H1 (cell line): Measurements from ENCODE around the gene HTR4. TPM values are rescaled to one million over a fixed set of nuclear protein-coding genes. Genes with fewer than 3 reads are reported as not detected.

Experiments
- CTCF ChIA-PET: fragments of 300-600 bp; sonication (Branson Sonifier 250); formaldehyde crosslinking; loops from one replicate; lab custom pipeline; 2021; ENCODE audit not compliant: partially characterized antibody; lab: Charles Lee
- POLR2A ChIA-PET: fragments of 300-600 bp; sonication (Branson Sonifier 250); formaldehyde crosslinking; loops from one replicate; lab custom pipeline; 2021; ENCODE audit warnings: inconsistent platforms; ENCODE audit not compliant: partially characterized antibody; lab: Charles Lee
- DNase-seq, 2 experiments: peaks; one replicate each; pipeline versions ENCODE4 v3.0.0 to v3.0.0-alpha.2; 2010 to 2022; ENCODE audit warnings: low spot score in 2 of 2, low read depth in 1 of 2, mixed read lengths in 1 of 2
- FAIRE-seq: peaks from 2 replicates; lab custom pipeline; 2011; peaks lifted over from hg19 to GRCh38; lab: Jason Lieb, UNC
- H2AFZ ChIP-seq: 2 replicates; pipeline ENCODE4 v1.8.1; 2012; ENCODE audit warnings: low read length, inconsistent platforms
- H2AK5ac ChIP-seq: 2 replicates; pipeline ENCODE4 v1.6.1; 2013; ENCODE audit warnings: low read depth, low read length
- H2BK120ac ChIP-seq: replicated peaks from 2 replicates; pipeline ENCODE3; 2013; ENCODE audit warnings: low read depth, low read length, inconsistent platforms
- H2BK12ac ChIP-seq: 2 replicates; pipeline ENCODE4 v1.6.1; 2013; ENCODE audit warnings: low read depth, low read length
- H2BK15ac ChIP-seq: 2 replicates; pipeline ENCODE4 v1.6.1; 2013; ENCODE audit warnings: low read length
- H2BK20ac ChIP-seq: 2 replicates; pipeline ENCODE4 v1.6.1; 2013; ENCODE audit warnings: low read length
- H2BK5ac ChIP-seq: 2 replicates; pipeline ENCODE4 v1.6.1; 2013; ENCODE audit warnings: low read depth, low read length
- H3K14ac ChIP-seq: 2 replicates; pipeline ENCODE4 v1.6.1; 2013; ENCODE audit warnings: inconsistent platforms; ENCODE audit not compliant: insufficient read length
- H3K18ac ChIP-seq: 2 replicates; pipeline ENCODE4 v1.6.1; 2013; ENCODE audit warnings: low read length; ENCODE audit errors: extremely low read depth
- H3K23ac ChIP-seq: 2 replicates; pipeline ENCODE4 v1.6.1; 2013; ENCODE audit warnings: inconsistent platforms; ENCODE audit not compliant: insufficient read length
- H3K23me2 ChIP-seq: 2 replicates; pipeline ENCODE4 v1.6.1; 2013; ENCODE audit warnings: low read depth, low read length
- H3K27ac ChIP-seq: 2 replicates; pipeline ENCODE4 v1.6.1; 2011; ENCODE audit warnings: low read depth, low read length, inconsistent platforms
- H3K27me3 ChIP-seq, 4 experiments: replicated peaks in 1 of 4; 1 replicate in 1 of 4; 2 replicates in 3 of 4; pipeline versions ENCODE4 v1.6.1 to v1.8.1; 2011 to 2013; ENCODE audit warnings: low read length in 3 of 4, mild to moderate bottlenecking in 3 of 4, inconsistent platforms in 2 of 4, mixed read lengths in 2 of 4, moderate library complexity in 1 of 4; ENCODE audit not compliant: control insufficient read depth in 3 of 4, insufficient read depth in 3 of 4; ENCODE audit errors: extremely low read depth in 1 of 4
- H3K36me3 ChIP-seq, 4 experiments: 2 replicates each; pipeline versions ENCODE4 v1.6.1 to v1.8.1; 2011 to 2013; ENCODE audit warnings: mild to moderate bottlenecking in 4 of 4, low read length in 3 of 4, moderate library complexity in 2 of 4, control low read depth in 1 of 4, inconsistent platforms in 1 of 4; ENCODE audit not compliant: insufficient read depth in 4 of 4, control insufficient read depth in 2 of 4
- H3K4ac ChIP-seq: replicated peaks from 2 replicates; pipeline ENCODE3; 2013; ENCODE audit warnings: low read length, low read depth, mixed read lengths, inconsistent platforms; ENCODE audit not compliant: insufficient read length
- H3K4me1 ChIP-seq, 4 experiments: replicated peaks in 1 of 4; 1 replicate in 1 of 4; 2 replicates in 3 of 4; pipeline versions ENCODE4 v1.6.1 to v1.8.1; 2011 to 2013; ENCODE audit warnings: low read length in 3 of 4, inconsistent platforms in 2 of 4, mixed read lengths in 1 of 4; ENCODE audit not compliant: insufficient read depth in 4 of 4, control insufficient read depth in 3 of 4
- H3K4me2 ChIP-seq, 2 experiments: 2 replicates each; pipeline versions ENCODE4 v1.6.1 to v1.8.1; 2011 to 2013; ENCODE audit warnings: low read depth in 2 of 2, low read length in 2 of 2, control low read depth in 1 of 2, inconsistent platforms in 1 of 2, mild to moderate bottlenecking in 1 of 2; ENCODE audit not compliant: insufficient read depth in 1 of 2
- H3K4me3 ChIP-seq, 4 experiments: fragments of 200-600, 300-600 bp in 1 of 4; sonication (generic), shearing (Covaris generic), sonication (Bioruptor Twin) in 1 of 4; 2 replicates each; pipeline versions ENCODE4 v1.5.1 to v1.8.1; 2011 to 2016; ENCODE audit warnings: low read length in 4 of 4, low read depth in 3 of 4, control low read depth in 2 of 4, inconsistent platforms in 2 of 4, mild to moderate bottlenecking in 2 of 4, mixed read lengths in 1 of 4, moderate library complexity in 1 of 4; ENCODE audit not compliant: insufficient read depth in 2 of 4; ENCODE audit errors: extremely low read depth in 1 of 4
- H3K56ac ChIP-seq: replicated peaks from 2 replicates; pipeline ENCODE3; 2013; ENCODE audit warnings: low read depth, mild to moderate bottlenecking, mixed read lengths, low read length, inconsistent platforms; ENCODE audit not compliant: insufficient read length
- H3K79me1 ChIP-seq: 2 replicates; pipeline ENCODE4 v1.6.1; 2013; ENCODE audit warnings: low read depth, low read length, control low read depth
- H3K79me2 ChIP-seq, 2 experiments: 2 replicates each; pipeline versions ENCODE4 v1.6.1 to v1.8.1; 2012 to 2013; ENCODE audit warnings: low read length in 2 of 2, mild to moderate bottlenecking in 2 of 2, inconsistent platforms in 1 of 2; ENCODE audit not compliant: insufficient read depth in 2 of 2, control insufficient read depth in 1 of 2
- H3K9ac ChIP-seq, 4 experiments: replicated peaks in 1 of 4; 1 replicate in 1 of 4; 2 replicates in 3 of 4; pipeline versions ENCODE4 v1.6.1 to v1.8.1; 2011 to 2013; ENCODE audit warnings: low read depth in 3 of 4, low read length in 3 of 4, control low read depth in 2 of 4, mild to moderate bottlenecking in 2 of 4, moderate library complexity in 2 of 4, inconsistent platforms in 1 of 4; ENCODE audit errors: extremely low read depth in 1 of 4
- H3K9me3 ChIP-seq, 2 experiments: 2 replicates each; pipeline versions ENCODE4 v1.6.1 to v1.8.1; 2012 to 2013; ENCODE audit warnings: mild to moderate bottlenecking in 2 of 2, moderate library complexity in 2 of 2, control low read depth in 1 of 2, inconsistent platforms in 1 of 2, low read depth in 1 of 2, low read length in 1 of 2, mixed read lengths in 1 of 2; ENCODE audit not compliant: insufficient read depth in 2 of 2
- H4K20me1 ChIP-seq, 2 experiments: replicated peaks in 1 of 2; 2 replicates each; pipeline versions ENCODE3 to v1.8.1; 2011 to 2013; ENCODE audit warnings: inconsistent platforms in 2 of 2, low read length in 2 of 2, mild to moderate bottlenecking in 1 of 2; ENCODE audit not compliant: insufficient read depth in 2 of 2, control insufficient read depth in 1 of 2
- H4K5ac ChIP-seq: 2 replicates; pipeline ENCODE4 v1.6.1; 2013; ENCODE audit warnings: low read length, low read depth, mixed read lengths, inconsistent platforms; ENCODE audit not compliant: insufficient read length
- H4K8ac ChIP-seq: 2 replicates; pipeline ENCODE4 v1.8.0; 2013; ENCODE audit warnings: mild to moderate bottlenecking, moderate library complexity, low read length, inconsistent platforms; ENCODE audit not compliant: insufficient read depth; ENCODE audit errors: extremely low read depth
- H4K91ac ChIP-seq: replicated peaks from 2 replicates; pipeline ENCODE3; 2013; ENCODE audit warnings: low read length, mixed read lengths, inconsistent platforms; ENCODE audit not compliant: insufficient read length
- BRCA1 ChIP-seq: IDR thresholded peaks from 2 replicates; pipeline ENCODE4 v1.6.1; 2012; ENCODE audit warnings: low read depth, low read length, improper control_type of control experiment
- CBX5 ChIP-seq: fragments of 300-800, 300-1000 bp; sonication (generic); IDR thresholded peaks from 2 replicates; pipeline ENCODE4 v1.7.1; 2016; ENCODE audit warnings: antibody characterized with exemption, low read length, low read depth
- CHD1 ChIP-seq: IDR thresholded peaks from 2 replicates; pipeline ENCODE4 v1.6.1; 2012; ENCODE audit warnings: low read depth, low read length, improper control_type of control experiment
- EGR1 ChIP-seq: IDR thresholded peaks from 2 replicates; pipeline ENCODE4 v1.6.1; 2011; ENCODE audit warnings: low read depth, low read length, borderline replicate concordance
- EZH2 ChIP-seq: fragments of 200-600 bp; sonication (generic); IDR thresholded peaks from 2 replicates; pipeline ENCODE4 v1.7.1; 2012; ENCODE audit warnings: low read depth, mild to moderate bottlenecking, moderate library complexity, low read length, inconsistent platforms; ENCODE audit not compliant: severe bottlenecking
- GTF2F1 ChIP-seq: IDR thresholded peaks from 2 replicates; pipeline ENCODE4 v1.6.1; 2012; ENCODE audit warnings: low read depth, low read length, improper control_type of control experiment, borderline replicate concordance
- JUND ChIP-seq: IDR thresholded peaks from 2 replicates; pipeline ENCODE4 v1.6.1; 2011; ENCODE audit warnings: mild to moderate bottlenecking, improper control_type of control experiment, low read length
- RNF2 ChIP-seq: fragments of 200-900, 300-1000 bp; sonication (generic); IDR thresholded peaks from 2 replicates; pipeline ENCODE4 v1.7.1; 2016; ENCODE audit warnings: borderline replicate concordance, low read depth, mild to moderate bottlenecking, antibody characterized with exemption, low read length; ENCODE audit not compliant: poor library complexity, severe bottlenecking; ENCODE audit errors: missing control alignments
- SIX5 ChIP-seq: IDR thresholded peaks from 2 replicates; pipeline ENCODE4 v1.6.1; 2011; ENCODE audit warnings: mild to moderate bottlenecking, low read depth, low read length
- TBP ChIP-seq: IDR thresholded peaks from 2 replicates; pipeline ENCODE4 v1.6.1; 2011; ENCODE audit warnings: low read depth, low read length, improper control_type of control experiment
- WGBS, 2 experiments: shearing (Covaris generic) in 1 of 2; methylation state at CpG; one replicate each; pipeline versions ENCODE4 v1.1.6 to v1.1.7; 2013 to 2015; ENCODE audit warnings: low lambda C conversion rate in 2 of 2, mixed read lengths in 2 of 2, inconsistent platforms in 1 of 2, low coverage in 1 of 2, missing lambda C conversion rate in 1 of 2; ENCODE audit not compliant: insufficient replicate concordance in 2 of 2, insufficient coverage in 1 of 2, insufficient read length in 1 of 2; ENCODE audit errors: extremely low coverage in 1 of 2, missing lambda C conversion rate in 1 of 2; 5-methylcytosine and 5-hydroxymethylcytosine counted together
- polyA plus RNA-seq, 7 experiments: library from polyadenylated mRNA; depleted of rRNA in 3 of 7; stranded (reverse) in 5 of 7; unstranded in 2 of 7; fragments of >200 nt in 5 of 7; fragments of 200-250 nt in 2 of 7; gene quantifications; 1 replicate in 5 of 7; 2 replicates in 1 of 7; 4 replicates in 1 of 7; pipeline versions ENCODE4 v1.2.1 to v1.2.3, GENCODE V29; 2011 to 2013; ENCODE audit warnings: missing spikeins in 2 of 7, mixed read lengths in 2 of 7
- total RNA-seq: library from RNA; stranded (reverse); fragmentation: NEBNext Ultra II Directional; extraction: Animal tissue kit (Norgen Biotek cat#: 25700); gene quantifications from 2 replicates; pipeline ENCODE4 v1.2.1, GENCODE V29; 2021

The HTR4 gene
- total and polyA plus RNA-seq, 2 of the 8 experiments (the other 6 are each of a cell fraction or from before 2014, with no cell fraction given) = not detected

- Histone ChIP-seq H3K4ac (no peak overlapping the region), H3K23ac (no peak overlapping the region), H2BK12ac (no peak overlapping the region), H2AK5ac (no peak overlapping the region), H3K56ac (no peak overlapping the region), H3K4me2 (no peak overlapping the region), H4K8ac (no peak overlapping the region), H4K5ac (no peak overlapping the region), H3K9ac (no peak overlapping the region), H3K18ac (no peak overlapping the region), H3K9me3 (no peaks in the 10 kb centered on the region), H2AFZ (no peak overlapping the region), H4K91ac (no peak overlapping the region), H3K14ac (no peak overlapping the region), H3K79me2 (no peaks in the 10 kb centered on the region), H3K79me1 (no peaks in the 10 kb centered on the region), H2BK120ac (no peak overlapping the region), H3K4me3 (no peak overlapping the region), H3K36me3 (no peaks in the 10 kb centered on the region), H4K20me1 (no peaks in the 10 kb centered on the region), H3K27me3 (no peaks in the 10 kb centered on the region), H3K4me1 (no peaks in the 10 kb centered on the region), H3K27ac (no peak overlapping the region), H2BK15ac (no peak overlapping the region), H3K23me2 (no peaks in the 10 kb centered on the region), H2BK5ac (no peak overlapping the region), H2BK20ac (no peak overlapping the region)
- no peak for DNase-seq
- CTCF ChIA-PET = no interaction called here
- TF ChIP-seq SIX5 = no peak
- TF ChIP-seq CHD1 = no peak
- TF ChIP-seq TBP = no peak
- TF ChIP-seq GTF2F1 = no peak
- TF ChIP-seq EGR1 = no peak
- TF ChIP-seq RNF2 = no peak
- no peak for TF ChIP-seq EZH2
- no peak for TF ChIP-seq BRCA1
- no peak for TF ChIP-seq CBX5
- TF ChIP-seq JUND = no peak
- POLR2A ChIA-PET = no interaction called here
- no peak for FAIRE-seq
- WGBS, 2 experiments = 96% methylated on average over 4 of the region's 4 CpGs; no CpG with 5 or more reads in 1 of the 2 experiments
Measured at GRCh38 chr5:148641735-148642134, 12.6 kb downstream of the HTR4 start.
